ENCODE measurements around the gene DPY19L1. TPM values are rescaled to one million over a fixed set of nuclear protein-coding genes. Genes with fewer than 3 reads are reported as not detected.
"Not testable (repeated sequence)": the region's sequence is repeated elsewhere in the genome, so short reads cannot be mapped to it uniquely, and the experiment has no call there.

DPY19L1 gene
- total RNA-seq, 4 donors from 2014 or later: 15.9 to 80.9 (median 24.7) TPM

DNA sequence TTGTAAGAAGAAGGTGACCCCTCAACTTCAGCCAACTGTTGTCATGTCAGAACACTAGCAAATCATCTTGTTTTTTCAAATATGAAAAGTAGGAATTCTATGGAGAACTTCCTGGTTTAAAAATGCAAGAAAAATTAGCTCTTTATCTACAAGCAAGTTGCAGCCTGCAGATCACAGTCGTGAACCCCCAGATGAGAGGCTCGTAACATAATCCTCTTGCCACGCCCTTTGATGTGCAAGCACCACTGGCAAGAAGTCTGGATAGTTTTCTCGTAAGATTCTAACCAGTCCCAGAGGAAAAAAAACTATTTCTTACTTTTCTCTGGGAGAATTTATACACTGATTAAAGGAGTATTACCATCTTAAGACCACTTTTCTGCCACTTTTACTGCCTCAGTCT is 132.3 kb downstream of the DPY19L1 start:
- Histone ChIP-seq H3K27ac (no peak overlapping the region), H3K36me3 (no peaks in the 10 kb centered on the region), H3K4me3 (no peak overlapping the region), H3K27me3 (no peaks in the 10 kb centered on the region), H3K4me1 (no peaks in the 10 kb centered on the region), H3K9me3 (no peaks in the 10 kb centered on the region)
- no peak for TF ChIP-seq POLR2A (IDR thresholded peaks at IDR 0.05)
- TF ChIP-seq, protein P1, sequence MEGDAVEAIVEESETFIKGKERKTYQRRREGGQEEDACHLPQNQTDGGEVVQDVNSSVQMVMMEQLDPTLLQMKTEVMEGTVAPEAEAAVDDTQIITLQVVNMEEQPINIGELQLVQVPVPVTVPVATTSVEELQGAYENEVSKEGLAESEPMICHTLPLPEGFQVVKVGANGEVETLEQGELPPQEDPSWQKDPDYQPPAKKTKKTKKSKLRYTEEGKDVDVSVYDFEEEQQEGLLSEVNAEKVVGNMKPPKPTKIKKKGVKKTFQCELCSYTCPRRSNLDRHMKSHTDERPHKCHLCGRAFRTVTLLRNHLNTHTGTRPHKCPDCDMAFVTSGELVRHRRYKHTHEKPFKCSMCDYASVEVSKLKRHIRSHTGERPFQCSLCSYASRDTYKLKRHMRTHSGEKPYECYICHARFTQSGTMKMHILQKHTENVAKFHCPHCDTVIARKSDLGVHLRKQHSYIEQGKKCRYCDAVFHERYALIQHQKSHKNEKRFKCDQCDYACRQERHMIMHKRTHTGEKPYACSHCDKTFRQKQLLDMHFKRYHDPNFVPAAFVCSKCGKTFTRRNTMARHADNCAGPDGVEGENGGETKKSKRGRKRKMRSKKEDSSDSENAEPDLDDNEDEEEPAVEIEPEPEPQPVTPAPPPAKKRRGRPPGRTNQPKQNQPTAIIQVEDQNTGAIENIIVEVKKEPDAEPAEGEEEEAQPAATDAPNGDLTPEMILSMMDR (IDR thresholded peaks at IDR 0.05): no peak
- intact Hi-C loops (cut with DNase I; ENCODE audit: low total_unique reads): no loop called here
- DNase-seq: no peak

- H3K4me3 ChIP-seq; H3K9me3 ChIP-seq; DNase-seq; H3K27me3 ChIP-seq; intact Hi-C loops (cut with DNase I; ENCODE audit: low total_unique reads); H3K36me3 ChIP-seq; H3K4me1 ChIP-seq; H3K27ac ChIP-seq: not testable (repeated sequence)
Measured at GRCh38 chr7:34903921-34904320, 133.4 kb downstream of the DPY19L1 start.

DNA sequence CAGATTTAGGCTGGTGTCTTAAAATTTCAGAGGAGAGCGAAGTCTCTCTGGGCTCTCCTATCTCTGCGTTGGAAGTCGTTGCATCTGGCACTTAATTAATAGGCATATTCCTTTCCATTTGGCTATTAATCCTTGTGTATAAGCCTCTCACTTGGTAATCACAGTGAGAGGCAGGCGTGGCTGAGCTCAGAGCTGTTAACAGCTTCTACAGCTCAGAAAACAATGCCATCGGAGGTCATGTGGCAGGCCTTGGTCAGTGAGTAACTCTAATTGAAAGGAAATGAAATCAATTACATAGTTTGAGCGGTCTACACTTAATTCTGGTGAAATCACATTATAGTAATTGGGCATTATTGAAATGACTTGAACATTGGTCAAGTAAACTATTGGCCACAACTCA is 135.1 kb downstream of the DPY19L1 start:
- Histone ChIP-seq H3K36me3 (no peaks in the 10 kb centered on the region), H3K27ac (no peak overlapping the region), H3K9me3 (no peaks in the 10 kb centered on the region), H3K27me3 (no peaks in the 10 kb centered on the region), H3K4me3 (no peak overlapping the region), H3K4me1 (no peaks in the 10 kb centered on the region)
- TF ChIP-seq, protein P1 (IDR thresholded peaks at IDR 0.05): no peak
- TF ChIP-seq POLR2A (IDR thresholded peaks at IDR 0.05): no peak
- intact Hi-C loops (cut with DNase I; ENCODE audit: low total_unique reads): no loop called here
- DNase-seq: no peak

DNA sequence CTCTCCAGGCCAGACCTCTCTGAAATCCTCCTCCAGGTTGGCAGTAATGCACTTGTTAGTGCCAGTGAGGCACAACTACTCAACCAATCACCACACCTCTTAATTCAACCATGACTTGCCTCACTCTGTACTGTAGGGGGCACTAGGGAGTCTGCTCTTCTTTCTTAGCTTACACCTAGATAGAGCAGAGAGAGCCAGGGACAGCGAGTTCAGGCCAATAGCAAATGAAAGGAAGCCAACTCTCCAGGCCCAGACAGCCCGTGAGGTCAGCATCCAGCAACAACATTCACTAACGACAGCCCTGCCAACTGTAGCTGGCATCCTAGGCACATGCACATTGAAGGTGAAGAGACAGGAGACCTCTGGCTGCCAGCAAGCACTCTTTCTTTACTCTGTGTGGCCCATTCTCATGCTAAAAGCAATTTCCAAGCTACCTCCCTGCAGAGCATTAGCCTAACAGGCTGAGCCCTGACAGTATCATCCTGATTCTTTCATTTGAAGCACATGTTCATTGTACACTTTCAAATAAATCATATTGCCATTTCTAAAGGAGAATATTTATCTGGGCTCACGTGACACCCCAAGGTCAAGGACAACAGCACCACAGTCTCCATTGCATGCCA is 136.3 kb downstream of the DPY19L1 start:
- H3K4me3 ChIP-seq: no peak overlapping the region
- no peak overlapping the region for H3K27ac ChIP-seq
- DNase-seq: no peak
- no peaks in the 10 kb centered on the region for H3K36me3 ChIP-seq
- intact Hi-C loops (cut with DNase I; ENCODE audit: low total_unique reads): no loop called here
- H3K9me3 ChIP-seq: no peaks in the 10 kb centered on the region
- TF ChIP-seq, protein P1 (IDR thresholded peaks at IDR 0.05): no peak
- no peaks in the 10 kb centered on the region for H3K4me1 ChIP-seq
- no peaks in the 10 kb centered on the region for H3K27me3 ChIP-seq

DNA sequence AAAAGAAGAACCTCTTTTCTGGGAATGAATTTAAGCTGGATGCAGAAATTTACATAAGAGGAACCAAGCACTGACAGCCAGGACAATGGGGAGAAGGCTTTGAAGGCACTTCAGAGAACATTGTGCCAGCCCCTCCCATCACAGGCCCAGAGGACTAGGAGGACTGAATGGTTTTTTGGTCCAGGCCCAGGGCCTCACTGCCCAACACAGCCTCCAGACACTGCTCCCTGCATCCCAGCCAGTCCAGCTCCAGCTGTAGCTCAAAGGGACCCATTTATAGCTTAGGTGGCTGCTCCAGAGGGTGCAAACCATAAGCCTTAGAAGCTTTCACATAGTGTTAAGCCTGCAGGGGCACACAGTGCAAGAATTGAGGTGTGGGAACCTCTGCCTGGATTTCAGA is 142.1 kb downstream of the DPY19L1 start:
- H3K36me3 ChIP-seq: no peaks in the 10 kb centered on the region
- no peak overlapping the region for H3K4me3 ChIP-seq
- no peaks in the 10 kb centered on the region for H3K27me3 ChIP-seq
- intact Hi-C loops (cut with DNase I; ENCODE audit: low total_unique reads): no loop called here
- H3K4me1 ChIP-seq: no peaks in the 10 kb centered on the region
- H3K9me3 ChIP-seq: peaks cover 0 to 4% of the 10 kb centered on the region in 2 donors
- no peak for DNase-seq
- H3K27ac ChIP-seq: no peak overlapping the region
- no peak for TF ChIP-seq POLR2A (IDR thresholded peaks at IDR 0.05)
- TF ChIP-seq, protein P1 (IDR thresholded peaks at IDR 0.05): no peak

DNA sequence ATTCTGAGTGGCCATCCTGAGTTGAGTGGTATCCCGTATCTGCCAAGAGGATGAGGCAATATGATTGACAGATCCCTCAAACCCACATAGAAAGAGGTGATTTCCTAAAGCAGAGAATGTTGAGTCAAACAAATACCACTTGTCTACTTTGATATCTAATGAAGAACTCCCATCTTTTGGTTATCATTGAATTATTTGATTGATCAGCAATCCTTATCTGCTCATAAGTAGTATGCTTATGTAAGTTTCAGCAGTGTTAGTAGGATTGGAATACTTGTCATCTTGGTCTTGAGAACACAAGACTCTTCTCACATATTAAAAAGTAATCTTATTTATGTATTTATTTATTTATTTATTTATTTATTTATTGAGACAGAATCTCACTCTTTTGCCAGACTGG is 147.3 kb downstream of the DPY19L1 start:
- TF ChIP-seq, protein P1 (IDR thresholded peaks at IDR 0.05): no peak
- TF ChIP-seq POLR2A (IDR thresholded peaks at IDR 0.05): no peak
- Histone ChIP-seq H3K27ac (no peak overlapping the region), H3K4me1 (no peaks in the 10 kb centered on the region), H3K36me3 (no peaks in the 10 kb centered on the region), H3K27me3 (no peaks in the 10 kb centered on the region), H3K4me3 (no peak overlapping the region), H3K9me3 (no peaks in the 10 kb centered on the region)
- no peak for DNase-seq
- intact Hi-C loops (cut with DNase I; ENCODE audit: low total_unique reads): no loop called here
